Neural cell (in vitro differentiated cells): ENCODE measurements around the gene FSIP2. TPM values are rescaled to one million over a fixed set of nuclear protein-coding genes. Genes with fewer than 3 reads are reported as not detected.

ENCODE experiments used
- H2AFZ ChIP-seq: fragments of 200-600, 300-800 bp; sonication (generic), shearing (Covaris generic); 2 replicates; pipeline ENCODE4 v1.6.0; 2014; ENCODE audit warnings: low read depth, mild to moderate bottlenecking, antibody characterized with exemption, low read length, moderate library complexity
- H3F3A ChIP-seq: fragments of 200-600 bp; shearing (Covaris generic); 2 replicates; pipeline ENCODE4 v1.6.1; 2016; ENCODE audit warnings: mild to moderate bottlenecking, moderate library complexity, mixed read lengths, antibody characterized with exemption, low read length; ENCODE audit not compliant: insufficient read depth, poor library complexity, severe bottlenecking
- H3K27ac ChIP-seq: fragments of 200-600, 300-800 bp; sonication (generic), shearing (Covaris generic); 2 replicates; pipeline ENCODE4 v1.5.1; 2014; ENCODE audit warnings: mild to moderate bottlenecking, low read length, moderate library complexity
- H3K27me3 ChIP-seq: fragments of 300-800, 200-600 bp; sonication (generic), shearing (Covaris generic); 2 replicates; pipeline ENCODE4 v1.6.0; 2014; ENCODE audit warnings: mild to moderate bottlenecking, low read depth, low read length, moderate library complexity; ENCODE audit not compliant: insufficient read depth
- H3K36me3 ChIP-seq: fragments of 300-800, 200-600 bp; sonication (generic), shearing (Covaris generic); 2 replicates; pipeline ENCODE4 v1.5.1; 2014; ENCODE audit warnings: mild to moderate bottlenecking, antibody characterized with exemption, low read length, moderate library complexity; ENCODE audit not compliant: insufficient read depth
- H3K4me2 ChIP-seq: fragments of 300-800, 200-600 bp; sonication (generic), shearing (Covaris generic); 2 replicates; pipeline ENCODE4 v1.6.0; 2014; ENCODE audit warnings: mild to moderate bottlenecking, low read length
- H3K4me3 ChIP-seq: fragments of 300-800, 200-600 bp; sonication (generic), shearing (Covaris generic); 2 replicates; pipeline ENCODE4 v1.5.1; 2014; ENCODE audit warnings: mild to moderate bottlenecking, low read length, moderate library complexity
- H3K79me2 ChIP-seq: fragments of 200-600 bp; shearing (Covaris generic); replicated peaks from 2 replicates; pipeline ENCODE4 v1.6.0; 2014; ENCODE audit warnings: mild to moderate bottlenecking, low read length, moderate library complexity; ENCODE audit not compliant: insufficient read depth
- H3K9ac ChIP-seq: fragments of 300-800, 200-600 bp; sonication (generic), shearing (Covaris generic); 2 replicates; pipeline ENCODE4 v1.6.1; 2016; ENCODE audit warnings: mild to moderate bottlenecking, low read length, mixed read lengths
- H3K9me2 ChIP-seq: fragments of 200-600 bp; shearing (Covaris generic); 2 replicates; pipeline ENCODE4 v1.6.1; 2016; ENCODE audit warnings: mild to moderate bottlenecking, low read length, mixed read lengths; ENCODE audit not compliant: insufficient read depth
- H3K9me3 ChIP-seq: fragments of 200-600, 300-800 bp; sonication (generic), shearing (Covaris generic); 2 replicates; pipeline ENCODE4 v1.6.1; 2016; ENCODE audit warnings: mild to moderate bottlenecking, mixed run types, low read length, moderate library complexity, mixed read lengths
- H4K20me1 ChIP-seq: fragments of 200-600 bp; shearing (Covaris generic); 2 replicates; pipeline ENCODE4 v1.6.1; 2016; ENCODE audit warnings: mild to moderate bottlenecking, mixed run types; ENCODE audit not compliant: insufficient read depth
- EP300 ChIP-seq: fragments of 450-650 bp; conservative IDR thresholded peaks from 2 replicates; pipeline ENCODE4 v1.6.1; 2014; ENCODE audit warnings: antibody characterized with exemption, mild to moderate bottlenecking, moderate library complexity; ENCODE audit not compliant: poor library complexity, severe bottlenecking
- EZH2 ChIP-seq: fragments of 200-600, 300-800 bp; shearing (Covaris generic), sonication (generic); IDR thresholded peaks from 2 replicates; pipeline ENCODE4 v1.6.1; 2014; ENCODE audit warnings: antibody characterized with exemption, low read length, borderline replicate concordance, mild to moderate bottlenecking; ENCODE audit not compliant: insufficient read depth, poor library complexity, severe bottlenecking
- MXI1 ChIP-seq: fragments of 450-650 bp; conservative IDR thresholded peaks from 2 replicates; pipeline ENCODE4 v1.6.1; 2014; ENCODE audit warnings: antibody characterized with exemption, mild to moderate bottlenecking; ENCODE audit not compliant: poor library complexity, severe bottlenecking
- POLR2AphosphoS5 ChIP-seq: IDR thresholded peaks from 2 replicates; pipeline ENCODE4 v1.6.1; 2012
- RAD21 ChIP-seq: fragments of 450-650 bp; conservative IDR thresholded peaks from 2 replicates; pipeline ENCODE4 v1.6.1; 2014; ENCODE audit warnings: antibody characterized with exemption, mild to moderate bottlenecking, moderate library complexity
- REST ChIP-seq: IDR thresholded peaks from 2 replicates; pipeline ENCODE4 v1.6.1; 2012; ENCODE audit warnings: borderline replicate concordance
- SMC3 ChIP-seq: fragments of 450-650 bp; conservative IDR thresholded peaks from 2 replicates; pipeline ENCODE4 v1.6.1; 2014; ENCODE audit warnings: antibody characterized with exemption, mild to moderate bottlenecking, moderate library complexity; ENCODE audit not compliant: poor library complexity
- TAF1 ChIP-seq: IDR thresholded peaks from 2 replicates; pipeline ENCODE4 v1.6.1; 2012; ENCODE audit warnings: low read depth
- polyA plus RNA-seq: library from polyadenylated mRNA; depleted of rRNA; stranded (reverse); fragments of >200 nt; gene quantifications from 2 replicates; pipeline ENCODE4 v1.2.3, GENCODE V29; 2014
- TF ChIP-seq, protein P1 (sequence below): fragments of 450-650 bp; IDR thresholded peaks from 2 replicates; pipeline ENCODE4 v1.5.1; 2014; ENCODE audit warnings: antibody characterized with exemption, mild to moderate bottlenecking, moderate library complexity; ENCODE audit not compliant: poor library complexity, severe bottlenecking

FSIP2 gene
- polyA plus RNA-seq, 1 donor from 2014 or later = 11.0 TPM

DNA sequence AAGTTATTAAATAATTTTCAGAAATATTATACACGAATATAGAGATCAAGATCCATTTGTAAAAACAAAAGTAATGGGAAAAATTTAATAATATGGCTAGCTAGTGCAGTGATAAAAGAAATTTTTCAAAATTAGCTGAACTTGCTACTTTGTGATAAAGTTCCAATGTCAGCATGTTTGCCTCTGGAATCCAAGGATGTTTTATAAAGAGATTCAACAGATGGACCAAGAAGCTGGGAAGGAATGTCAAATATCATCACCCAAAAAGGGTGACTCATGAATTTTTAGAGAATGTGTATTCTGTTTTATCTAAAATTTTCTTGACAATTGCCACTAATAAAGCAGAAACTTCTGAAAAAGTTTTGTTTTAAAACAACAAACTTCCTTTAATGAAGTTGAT, 95.3 kb downstream of the FSIP2 start:
- H2AFZ ChIP-seq = no peak overlapping the region
- H3F3A ChIP-seq = no peaks in the 10 kb centered on the region
- no peaks in the 10 kb centered on the region for H4K20me1 ChIP-seq
- H3K4me3 ChIP-seq = no peak overlapping the region
- no peak overlapping the region for H3K9ac ChIP-seq
- TF ChIP-seq SMC3 = no peak
- TF ChIP-seq RAD21 = no peak
- TF ChIP-seq, protein P1, sequence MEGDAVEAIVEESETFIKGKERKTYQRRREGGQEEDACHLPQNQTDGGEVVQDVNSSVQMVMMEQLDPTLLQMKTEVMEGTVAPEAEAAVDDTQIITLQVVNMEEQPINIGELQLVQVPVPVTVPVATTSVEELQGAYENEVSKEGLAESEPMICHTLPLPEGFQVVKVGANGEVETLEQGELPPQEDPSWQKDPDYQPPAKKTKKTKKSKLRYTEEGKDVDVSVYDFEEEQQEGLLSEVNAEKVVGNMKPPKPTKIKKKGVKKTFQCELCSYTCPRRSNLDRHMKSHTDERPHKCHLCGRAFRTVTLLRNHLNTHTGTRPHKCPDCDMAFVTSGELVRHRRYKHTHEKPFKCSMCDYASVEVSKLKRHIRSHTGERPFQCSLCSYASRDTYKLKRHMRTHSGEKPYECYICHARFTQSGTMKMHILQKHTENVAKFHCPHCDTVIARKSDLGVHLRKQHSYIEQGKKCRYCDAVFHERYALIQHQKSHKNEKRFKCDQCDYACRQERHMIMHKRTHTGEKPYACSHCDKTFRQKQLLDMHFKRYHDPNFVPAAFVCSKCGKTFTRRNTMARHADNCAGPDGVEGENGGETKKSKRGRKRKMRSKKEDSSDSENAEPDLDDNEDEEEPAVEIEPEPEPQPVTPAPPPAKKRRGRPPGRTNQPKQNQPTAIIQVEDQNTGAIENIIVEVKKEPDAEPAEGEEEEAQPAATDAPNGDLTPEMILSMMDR = no peak
- no peak for TF ChIP-seq REST
- TF ChIP-seq TAF1 = no peak
- no peak for TF ChIP-seq EP300
- no peak for TF ChIP-seq MXI1
- TF ChIP-seq POLR2AphosphoS5 = no peak
- no peak for TF ChIP-seq EZH2
- H3K4me2 ChIP-seq = no peak overlapping the region
- no peaks in the 10 kb centered on the region for H3K36me3 ChIP-seq
- no peak overlapping the region for H3K27ac ChIP-seq
- no peaks in the 10 kb centered on the region for H3K9me2 ChIP-seq
- H3K27me3 ChIP-seq = no peaks in the 10 kb centered on the region
- no peaks in the 10 kb centered on the region for H3K9me3 ChIP-seq
- H3K79me2 ChIP-seq = no peaks in the 10 kb centered on the region

- Histone ChIP-seq H3K9me3 (no peaks in the 10 kb centered on the region), H3K27me3 (no peaks in the 10 kb centered on the region), H2AFZ (no peak overlapping the region), H3K4me3 (no peak overlapping the region), H3K9me2 (no peaks in the 10 kb centered on the region), H4K20me1 (no peaks in the 10 kb centered on the region), H3K79me2 (no peaks in the 10 kb centered on the region), H3K4me2 (no peak overlapping the region), H3K36me3 (no peaks in the 10 kb centered on the region), H3K27ac (no peak overlapping the region), H3K9ac (no peak overlapping the region), H3F3A (no peaks in the 10 kb centered on the region)
- TF ChIP-seq REST (no peak), POLR2AphosphoS5 (no peak), EP300 (no peak), MXI1 (no peak), EZH2 (no peak), RAD21 (no peak), TAF1 (no peak), SMC3 (no peak)
- TF ChIP-seq, protein P1 = no peak
Observed at GRCh38 chr2:185835974-185836373, 97.4 kb downstream of the FSIP2 start.
